HG03558 (cell line): Measurements from ENCODE around the gene PHOX2A.
A peak's percentile ranks its signal among the peaks of the same experiment; 100 is the strongest.
"Not testable (repeated sequence)": the region's sequence is repeated elsewhere in the genome, so short reads cannot be mapped to it uniquely, and the experiment has no call there.

Experiments
- ATAC-seq: cut with Tn5 transposase; IDR thresholded peaks from one replicate; pipeline ENCODE4 v1.9.1; 2021; ENCODE audit warnings: moderate number of reproducible peaks; ENCODE audit not compliant: unreplicated experiment; ENCODE audit errors: extremely low read depth

The PHOX2A gene

DNA sequence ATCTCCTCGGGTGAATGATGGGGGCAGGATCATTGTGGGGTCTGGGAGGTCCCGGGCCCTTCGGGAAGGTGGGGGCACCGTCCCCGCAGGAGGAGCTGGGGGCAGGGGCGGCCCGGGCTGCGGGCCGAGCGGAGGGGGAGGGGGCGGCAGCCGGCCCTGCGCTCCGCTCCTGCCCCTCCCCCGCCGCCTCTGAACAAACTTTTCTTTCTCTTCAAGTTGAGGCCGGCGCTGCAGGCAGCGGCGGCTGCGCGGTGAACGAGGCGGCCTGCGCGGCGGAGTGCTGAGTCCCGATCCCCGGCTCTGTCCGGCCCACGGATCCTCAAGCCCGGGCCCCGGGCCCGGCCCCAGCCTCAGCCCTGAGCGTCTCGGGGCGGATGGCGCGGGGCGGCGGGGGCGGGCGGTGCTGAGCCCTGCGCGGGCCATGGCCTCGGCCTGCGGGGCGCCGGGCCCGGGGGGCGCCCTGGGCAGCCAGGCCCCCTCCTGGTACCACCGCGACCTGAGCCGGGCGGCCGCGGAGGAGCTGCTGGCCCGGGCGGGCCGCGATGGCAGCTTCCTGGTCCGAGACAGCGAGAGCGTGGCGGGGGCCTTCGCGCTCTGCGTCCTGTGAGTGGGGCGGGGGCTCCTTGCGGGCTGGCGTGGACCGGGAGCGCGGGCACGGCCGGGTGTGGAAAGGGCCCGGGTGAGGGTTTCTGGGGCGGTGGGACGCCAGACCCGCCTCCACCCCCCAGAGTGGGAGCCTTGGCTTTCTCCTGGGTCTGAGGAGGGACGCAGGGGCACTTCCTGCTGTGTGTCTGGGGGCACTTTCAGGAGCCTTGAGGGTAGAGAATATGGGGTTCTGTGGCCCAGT, 19.2 kb downstream of the PHOX2A start, which contains the start of gene INPPL1:
Gene INPPL1, plus strand, starts transcription at position 204 of the 847 bp plus-strand sequence. Its CDS starts 218 bp downstream, at position 422.
- ATAC-seq: no peak

- ATAC-seq: peak; percentile 23
Observed at GRCh38 chr11:72223615-72224563, 20.1 kb downstream of the PHOX2A start.

DNA sequence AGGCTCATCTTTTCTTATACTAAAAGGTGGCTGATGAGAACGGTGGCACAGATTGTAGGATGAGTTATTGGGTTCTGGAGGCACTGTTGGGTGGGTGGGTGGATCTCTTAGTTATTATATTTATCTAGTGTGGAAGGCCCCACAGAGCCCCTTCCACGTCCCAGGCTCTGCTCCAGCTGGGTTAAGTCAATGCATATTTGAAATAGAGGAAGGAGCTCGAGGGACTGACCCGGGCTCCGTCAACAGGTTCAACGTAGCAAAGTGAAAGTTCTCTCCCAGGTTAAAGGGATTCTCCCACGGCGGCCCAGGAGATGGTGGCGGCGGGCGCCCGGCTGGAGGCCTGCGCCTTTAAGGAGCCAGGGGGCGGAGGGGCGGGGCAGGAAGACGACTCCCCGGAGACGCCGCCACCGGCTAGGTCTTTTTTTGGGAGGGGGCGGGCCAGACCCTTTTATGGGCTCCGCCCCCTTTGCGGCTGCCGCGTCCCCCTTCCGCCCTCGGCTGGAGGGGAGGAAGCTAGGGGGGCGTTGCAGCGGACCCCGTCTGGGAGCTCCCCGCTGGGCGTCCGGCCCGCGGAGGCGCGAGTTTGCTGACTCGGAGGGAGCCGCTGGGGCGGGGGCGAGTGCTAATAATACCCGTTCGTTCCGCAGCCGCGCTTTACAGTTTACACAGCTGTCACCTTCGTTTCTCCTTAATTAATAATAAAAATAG, 20.9 kb downstream of the PHOX2A start:
- peak; percentile 38 for ATAC-seq

GRCh38 chr11:72222106-72222891, 21.7 kb downstream of the PHOX2A start:
- ATAC-seq: no peak

- ATAC-seq: no peak
Observed at GRCh38 chr11:72221386-72222075, 22.4 kb downstream of the PHOX2A start.

- ATAC-seq: no peak
Observed at GRCh38 chr11:72220696-72221363, 23.1 kb downstream of the PHOX2A start.

GRCh38 chr11:72218251-72218745, 25.7 kb downstream of the PHOX2A start:
- no peak for ATAC-seq

DNA sequence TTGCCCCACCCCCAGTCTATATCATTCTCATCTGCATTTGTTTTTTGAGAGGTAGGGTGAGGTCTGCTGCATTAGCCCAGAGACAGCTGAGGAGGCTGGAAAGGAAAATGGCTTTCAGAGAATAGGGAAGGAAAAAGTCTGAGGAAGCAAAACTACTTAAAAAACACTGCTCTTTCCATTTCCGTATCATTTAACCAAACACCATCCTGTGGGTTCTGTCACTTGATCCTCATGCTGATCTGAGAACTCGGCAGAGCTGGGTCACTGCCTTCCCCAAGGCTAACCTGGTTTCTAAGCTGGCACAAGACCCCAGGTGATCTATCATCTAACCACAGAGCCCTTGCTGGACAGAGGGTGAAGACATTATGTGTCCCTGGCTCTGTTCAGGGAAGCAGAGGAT, 26.1 kb downstream of the PHOX2A start:
- ATAC-seq: no peak

DNA sequence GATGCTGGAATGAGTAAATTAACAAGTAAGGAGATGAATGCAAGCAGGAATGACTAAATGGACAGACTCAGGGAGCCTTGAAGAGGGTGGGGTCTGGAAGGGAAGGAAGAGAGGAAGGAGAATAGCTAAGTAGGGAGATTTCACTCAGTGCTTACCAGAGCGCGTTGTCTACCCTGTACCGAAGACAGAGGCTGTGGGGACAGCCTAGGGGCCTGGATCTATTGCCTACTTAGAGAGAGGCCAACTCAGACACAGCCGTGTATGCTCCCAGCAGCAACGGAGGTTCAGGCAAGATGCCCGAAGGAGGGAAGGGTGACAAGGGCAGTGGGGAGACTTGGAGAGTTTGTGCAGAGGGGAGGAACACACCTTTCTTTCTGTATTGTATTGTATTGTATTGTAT, 27.3 kb downstream of the PHOX2A start, which contains the start of gene FOLR2:
Gene FOLR2, plus strand, starts transcription at position 157 of the 400 bp plus-strand sequence. CDS start 1,791 bp downstream, outside the sequence.
- ATAC-seq: no peak

DNA sequence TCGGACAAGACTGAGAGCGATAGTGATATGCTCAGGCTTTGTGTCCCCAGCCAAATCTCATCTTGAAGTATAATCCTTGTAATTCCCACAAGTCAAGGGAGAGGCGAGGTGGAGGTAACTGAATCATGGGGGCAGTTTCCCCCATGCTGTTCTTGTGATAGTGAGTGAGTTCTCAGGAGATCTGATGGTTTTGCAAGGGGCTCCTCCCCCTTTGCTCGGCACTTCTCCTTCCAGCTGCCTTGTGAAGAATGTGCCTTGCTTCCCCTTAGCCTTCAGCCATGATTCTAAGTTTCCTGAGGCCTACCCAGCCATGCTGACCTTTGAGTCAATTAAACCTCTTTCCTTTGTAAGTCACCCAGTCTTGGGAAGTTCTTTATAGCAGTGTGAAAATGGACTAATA, 34.9 kb downstream of the PHOX2A start:
- no peak for ATAC-seq

DNA sequence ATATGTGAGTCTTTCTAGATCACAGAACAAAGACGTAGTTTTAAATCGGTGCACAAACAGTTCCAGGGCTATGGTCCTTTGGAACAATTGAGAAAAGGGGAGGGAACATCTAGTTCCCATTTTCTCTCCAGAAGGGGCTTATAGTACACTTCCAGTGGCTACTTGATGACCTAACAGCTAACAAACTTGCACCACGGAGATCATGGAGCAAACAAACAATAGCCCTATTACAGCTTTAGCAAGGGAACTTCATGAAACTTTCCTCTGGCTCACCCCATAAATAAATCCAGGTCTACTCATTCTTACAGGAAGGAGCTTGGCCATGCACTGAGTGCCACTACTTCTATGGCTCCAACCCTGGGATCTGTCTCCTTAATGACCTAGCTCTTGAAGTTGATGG, 35.7 kb downstream of the PHOX2A start:
- no peak for ATAC-seq

- ATAC-seq: not testable (repeated sequence)
Observed at GRCh38 chr11:72206794-72207193, 37.2 kb downstream of the PHOX2A start.

DNA sequence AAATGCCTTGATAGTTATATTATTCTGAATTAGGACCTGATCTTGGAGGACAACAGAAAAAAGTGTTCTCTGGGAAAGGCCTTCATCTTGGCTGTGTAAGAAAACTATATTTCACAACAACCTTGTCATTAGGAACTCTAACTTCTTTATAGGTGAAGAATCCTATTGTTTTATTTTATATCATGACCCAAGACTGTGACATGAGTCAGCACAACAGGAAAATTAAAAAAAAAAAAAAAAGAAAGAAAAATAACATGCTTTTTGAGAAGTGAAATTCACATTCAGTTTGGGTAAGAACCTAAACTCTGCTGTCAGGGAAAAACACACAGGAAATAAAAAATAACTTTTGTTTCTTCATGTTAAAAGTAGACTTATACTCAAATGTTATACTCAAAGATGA, 39.1 kb downstream of the PHOX2A start:
- ATAC-seq: no peak

GRCh38 chr11:72203163-72203562, 40.8 kb downstream of the PHOX2A start:
- no peak for ATAC-seq

DNA sequence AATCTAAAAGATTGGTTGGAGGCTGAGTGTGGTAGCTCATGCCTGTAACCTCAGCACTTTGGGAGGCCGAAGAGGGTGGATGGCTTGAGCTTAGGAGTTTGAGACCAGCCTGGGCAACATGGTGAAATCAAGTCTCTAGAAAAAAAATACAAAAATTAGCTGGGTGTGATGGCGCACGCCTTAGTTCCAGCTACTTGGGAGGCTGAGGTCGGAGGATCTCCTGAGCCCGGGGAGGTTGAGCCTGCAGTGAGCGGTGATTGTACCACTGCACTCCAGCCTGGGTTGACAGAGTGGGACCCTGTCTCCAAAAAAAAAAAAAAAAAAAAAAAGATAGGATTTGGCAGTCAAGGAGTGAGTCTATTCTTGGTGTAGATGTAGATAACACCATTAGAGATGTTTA, 41.4 kb downstream of the PHOX2A start:
- ATAC-seq: no peak

- not testable (repeated sequence) for ATAC-seq
Observed at GRCh38 chr11:72201445-72201844, 42.5 kb downstream of the PHOX2A start.

- ATAC-seq: no peak
Observed at GRCh38 chr11:72195518-72196270, 48.3 kb downstream of the PHOX2A start.
